NCI-H1092 treated with DMSO at 0.1 percent for 48 hours (cell line): Measurements from ENCODE around the gene CPT1A.

ENCODE experiments used
- DNase-seq: peaks from one replicate; lab custom pipeline; 2025; lab: John Stamatoyannopoulos, UW

The CPT1A gene

GRCh38 chr11:68854273-68854958, 12.7 kb upstream of the CPT1A start:
- no peak for DNase-seq

GRCh38 chr11:68852628-68853027, 10.9 kb upstream of the CPT1A start:
- DNase-seq, result no peak

- no peak for DNase-seq
Measured at GRCh38 chr11:68848429-68848828, 6.7 kb upstream of the CPT1A start.

GRCh38 chr11:68847395-68847794, 5.7 kb upstream of the CPT1A start:
- no peak for DNase-seq

GRCh38 chr11:68845351-68846002, 3.8 kb upstream of the CPT1A start:
- no peak for DNase-seq

GRCh38 chr11:68844801-68845200, 3.1 kb upstream of the CPT1A start:
- no peak for DNase-seq

- DNase-seq, result no peak
Measured at GRCh38 chr11:68844376-68844775, 2.7 kb upstream of the CPT1A start.

GRCh38 chr11:68843703-68844312, 2.1 kb upstream of the CPT1A start:
- DNase-seq, result peak; percentile 89

GRCh38 chr11:68843052-68843561, 1.4 kb upstream of the CPT1A start:
- DNase-seq, result no peak

GRCh38 chr11:68842427-68843051, 823 bp upstream of the CPT1A start:
- no peak for DNase-seq

- no peak for DNase-seq
Measured at GRCh38 chr11:68840661-68841653, 759 bp downstream of the CPT1A start.

- DNase-seq, result no peak
Measured at GRCh38 chr11:68839911-68840641, 1.6 kb downstream of the CPT1A start.

- DNase-seq, result peak; percentile 90
Measured at GRCh38 chr11:68839054-68839865, 2.5 kb downstream of the CPT1A start.

GRCh38 chr11:68838572-68838964, 3.1 kb downstream of the CPT1A start:
- DNase-seq, result no peak

- DNase-seq, result no peak
Measured at GRCh38 chr11:68837583-68838571, 3.8 kb downstream of the CPT1A start.

- no peak for DNase-seq
Measured at GRCh38 chr11:68835749-68836148, 6.0 kb downstream of the CPT1A start.

- no peak for DNase-seq
Measured at GRCh38 chr11:68835328-68835727, 6.4 kb downstream of the CPT1A start.

- DNase-seq, result no peak
Measured at GRCh38 chr11:68832476-68833181, 9.1 kb downstream of the CPT1A start.
